Fibroblast of skin of left quadriceps (primary cell): ENCODE measurements around the gene TM2D3.

ENCODE experiments used
- DNase-seq, 2 experiments: peaks; one replicate each; pipeline ENCODE4 v3.0.0-alpha.2; 2013; ENCODE audit warnings: low read depth in 2 of 2

Gene TM2D3

GRCh38 chr15:101623367-101624304, 28.5 kb downstream of the TM2D3 start:
- DNase-seq, result no peak

GRCh38 chr15:101621961-101622360, 30.2 kb downstream of the TM2D3 start:
- no peak for DNase-seq

GRCh38 chr15:101620671-101621070, 31.5 kb downstream of the TM2D3 start:
- DNase-seq, result no peak

DNA sequence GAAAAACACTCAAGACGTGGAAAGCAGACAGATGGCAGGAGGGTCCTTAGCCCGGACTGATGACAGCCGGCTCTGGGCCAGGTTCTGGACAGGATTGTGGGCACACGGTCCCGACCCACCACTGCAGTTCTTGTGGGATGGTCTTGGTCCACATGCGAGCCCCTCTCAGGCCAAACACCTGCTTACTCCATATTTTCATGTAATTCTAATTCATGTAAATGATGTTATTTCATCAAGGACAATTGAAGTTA, 32.6 kb downstream of the TM2D3 start:
- DNase-seq, result no peak

DNA sequence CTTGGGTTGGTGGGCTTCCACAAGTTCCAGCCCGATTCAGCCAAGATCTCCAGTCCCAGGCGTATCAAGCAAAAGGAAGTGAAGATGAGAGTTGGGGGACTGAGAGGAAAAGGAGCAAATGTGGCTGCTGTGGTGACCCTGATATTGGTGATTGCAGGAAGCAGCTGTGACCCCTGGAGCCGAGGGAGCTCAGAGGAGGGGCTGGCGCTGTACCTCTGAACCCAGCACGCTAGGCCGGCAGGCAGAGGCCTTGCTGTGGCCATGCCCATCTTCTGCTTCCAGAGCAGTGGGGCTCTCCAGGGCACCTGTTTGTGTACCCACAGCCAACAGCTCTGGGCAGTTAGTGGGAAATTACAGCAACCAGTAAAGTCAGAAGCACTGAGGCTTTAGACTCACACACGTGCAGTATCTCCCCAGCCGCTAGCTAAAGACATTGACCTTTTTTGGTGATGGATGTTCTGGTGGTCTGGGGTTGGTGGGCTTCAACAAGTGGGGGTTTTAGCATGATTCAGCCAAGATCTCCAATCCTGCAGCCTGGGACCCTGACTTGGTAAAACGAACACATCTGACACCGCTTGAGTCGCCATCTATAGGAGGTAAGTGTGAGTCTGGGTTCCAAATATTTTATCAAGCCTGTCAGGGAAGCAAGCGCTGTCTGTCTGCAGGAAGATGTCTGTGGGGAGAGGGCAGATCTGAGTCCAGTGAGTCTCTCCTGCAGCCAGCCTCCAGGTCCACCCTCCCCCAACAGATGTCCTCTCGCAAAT, 33.1 kb downstream of the TM2D3 start:
- DNase-seq, result no peak

DNA sequence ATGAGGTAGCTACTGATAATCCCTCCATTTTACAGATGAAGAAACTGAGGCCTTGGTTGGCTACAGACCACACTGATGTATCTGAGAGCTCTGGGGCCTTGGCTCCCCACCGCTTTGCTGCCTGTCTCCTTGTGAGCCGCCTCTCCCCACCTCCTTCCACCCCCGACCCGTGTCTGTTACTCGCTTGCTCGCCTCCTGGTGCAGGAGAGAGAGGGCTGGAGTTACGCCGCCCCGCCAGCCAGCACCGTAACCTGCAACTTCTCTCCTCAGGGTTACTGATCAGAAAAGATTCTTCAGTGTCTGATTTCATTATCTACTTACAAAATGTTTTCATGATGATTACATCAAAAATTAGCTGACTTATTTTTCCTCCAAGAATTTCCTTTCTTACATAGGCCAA, 34.1 kb downstream of the TM2D3 start:
- DNase-seq, result no peak

- DNase-seq, result no peak
Observed at GRCh38 chr15:101617390-101617965, 34.7 kb downstream of the TM2D3 start.

DNA sequence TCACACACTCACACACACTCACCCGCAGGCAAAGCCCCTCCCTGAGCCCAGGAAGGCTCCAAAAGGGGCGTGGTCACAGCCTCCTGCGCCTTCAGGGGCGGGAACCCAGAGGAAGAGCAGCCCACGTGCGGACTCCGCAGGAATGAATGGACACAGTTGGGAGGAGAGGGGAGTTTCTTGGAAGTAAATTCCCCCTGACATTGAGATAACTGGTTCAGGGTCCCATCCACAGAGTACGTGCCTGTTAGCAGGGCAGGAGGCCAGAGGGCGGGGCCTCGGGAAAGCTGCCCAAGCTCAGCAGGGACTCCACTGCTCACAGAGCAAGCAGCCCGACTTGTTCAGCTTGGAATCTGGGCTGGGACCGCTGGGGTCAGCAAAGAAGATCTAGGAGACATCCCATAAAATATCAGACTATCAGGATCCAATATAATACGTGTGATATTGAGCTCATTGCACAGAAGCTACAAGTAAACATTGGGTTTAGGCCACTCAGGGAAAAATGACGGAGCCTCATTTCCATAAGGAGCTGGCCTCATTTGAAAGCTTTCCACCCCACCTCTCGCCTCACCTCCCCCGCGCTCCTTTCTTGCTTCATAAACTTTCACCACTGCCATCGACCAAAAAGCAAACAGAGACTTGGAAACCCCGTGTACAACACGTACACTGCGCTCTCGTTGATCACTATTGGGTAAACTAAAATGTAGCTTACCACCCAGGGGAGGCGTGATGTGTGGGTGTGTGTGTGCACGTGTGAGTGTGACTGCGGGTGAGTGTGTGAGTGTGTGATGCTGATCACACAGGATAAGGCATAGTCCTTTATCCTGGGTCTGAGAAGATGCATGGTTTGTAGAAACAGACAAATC, 36.0 kb downstream of the TM2D3 start:
- peak; percentile 55 for DNase-seq

DNA sequence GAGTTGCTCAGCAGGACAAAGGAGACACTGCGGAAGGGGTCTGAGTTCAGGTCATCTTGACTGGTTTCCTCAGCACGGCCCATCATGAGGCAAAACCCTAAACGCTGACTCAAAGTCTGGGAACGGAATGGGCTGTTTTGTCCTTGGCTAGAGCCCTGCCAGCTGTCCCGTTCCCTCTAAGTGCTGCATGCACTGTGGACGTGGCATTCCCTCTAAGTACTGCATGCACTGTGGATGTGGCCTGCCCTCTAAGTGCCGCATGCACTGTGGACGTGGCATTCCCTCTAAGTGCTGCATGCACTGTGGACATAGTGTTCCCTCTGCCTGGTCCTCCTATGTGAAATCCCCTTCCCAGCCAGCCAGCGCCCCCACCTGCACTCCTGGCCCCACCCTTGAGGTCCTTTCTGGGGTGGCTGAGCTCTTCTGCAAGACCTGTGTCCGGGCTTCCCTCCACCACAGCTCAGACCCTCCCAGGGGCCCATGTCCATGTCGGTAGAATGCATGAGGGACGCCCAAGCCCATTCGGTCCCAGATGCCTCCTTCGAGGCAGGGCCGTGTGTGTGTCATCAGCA, 36.7 kb downstream of the TM2D3 start:
- DNase-seq, result no peak

- no peak for DNase-seq
Observed at GRCh38 chr15:101614761-101615160, 37.4 kb downstream of the TM2D3 start.

- DNase-seq, result no peak
Observed at GRCh38 chr15:101614001-101614585, 38.1 kb downstream of the TM2D3 start.

DNA sequence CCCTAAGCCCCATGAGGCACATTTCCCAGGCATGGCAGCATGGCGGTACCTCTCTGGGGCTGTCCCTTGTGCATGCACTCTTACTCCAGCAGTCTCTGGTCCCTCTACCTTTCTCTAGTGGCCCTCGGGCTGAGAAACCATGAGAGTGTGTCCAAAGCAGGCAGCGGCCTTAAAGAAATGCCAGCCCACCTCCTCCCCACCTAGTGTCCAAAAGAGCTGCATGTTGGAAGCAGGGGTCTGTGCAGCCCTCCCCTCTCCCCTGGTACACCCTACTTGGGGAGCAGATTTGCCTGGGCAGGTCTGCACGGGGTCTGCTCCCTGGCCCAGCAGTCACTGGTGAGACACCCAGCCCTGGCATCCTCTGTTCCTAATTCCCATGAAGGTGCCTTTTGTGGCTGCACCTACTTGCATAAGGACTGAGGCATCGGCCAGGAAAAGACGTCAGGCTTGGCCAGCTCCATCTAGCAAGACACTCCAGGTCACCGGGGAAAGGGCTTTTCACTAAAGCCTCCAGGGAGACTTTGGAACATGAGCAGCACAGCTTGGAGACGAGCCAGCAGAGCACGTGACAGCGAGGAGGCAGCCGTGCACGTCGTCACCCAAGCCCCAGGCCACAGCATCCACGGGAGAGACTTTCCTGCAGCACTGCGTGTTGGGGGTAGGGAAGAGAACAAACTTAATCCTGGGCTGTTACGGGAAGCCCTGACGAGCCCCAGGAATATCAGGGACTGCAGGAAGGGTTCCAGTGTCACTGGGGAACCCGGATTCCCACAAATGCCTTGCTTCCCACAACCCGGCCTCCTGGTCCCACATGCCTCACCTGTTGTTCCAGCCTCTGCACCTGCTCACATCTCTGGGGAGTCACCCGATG, 38.8 kb downstream of the TM2D3 start:
- DNase-seq, result no peak

DNA sequence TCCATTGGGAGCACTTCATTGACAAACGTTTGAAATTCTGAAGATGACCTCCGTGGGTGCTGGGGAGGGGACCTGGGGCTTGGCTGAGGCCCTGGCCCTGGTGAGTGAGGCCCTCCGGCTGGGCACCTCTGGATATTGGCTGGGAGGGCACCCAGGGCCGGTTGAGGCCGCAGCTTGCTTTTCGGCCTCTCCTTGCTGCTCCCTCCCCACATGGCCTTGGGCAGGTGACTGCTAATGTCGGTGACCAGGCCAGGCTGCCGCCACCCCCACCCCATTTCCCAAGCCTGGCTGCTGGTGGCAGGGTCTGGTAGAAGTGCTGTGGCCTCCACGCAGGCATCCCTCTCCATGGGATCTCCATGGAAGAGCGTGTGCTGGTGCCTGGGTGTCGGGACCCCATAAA, 39.5 kb downstream of the TM2D3 start:
- DNase-seq, result no peak

GRCh38 chr15:101611580-101612299, 40.4 kb downstream of the TM2D3 start:
- DNase-seq, result no peak

DNA sequence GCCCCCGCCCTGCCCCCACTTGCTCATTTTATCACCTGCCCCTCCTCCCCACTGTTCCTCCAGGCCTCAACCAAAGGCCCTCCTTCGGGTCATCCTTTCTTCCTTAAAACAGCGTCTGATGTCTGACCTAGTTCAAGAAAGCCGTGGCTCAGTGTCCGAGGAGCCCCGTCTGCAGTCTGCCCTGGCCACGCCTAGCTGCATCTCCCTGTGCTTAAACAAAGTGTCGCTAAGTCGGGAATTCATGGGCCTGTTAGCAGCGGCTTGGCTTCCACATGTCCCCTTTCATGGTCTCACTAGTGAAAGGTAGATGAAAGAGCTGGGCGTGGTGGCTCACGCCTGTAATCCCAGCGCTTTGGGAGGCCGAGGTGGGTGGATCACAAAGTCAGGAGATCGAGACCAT, 41.2 kb downstream of the TM2D3 start:
- no peak for DNase-seq

GRCh38 chr15:101610611-101611000, 41.6 kb downstream of the TM2D3 start:
- no peak for DNase-seq

GRCh38 chr15:101609742-101610610, 42.2 kb downstream of the TM2D3 start:
- DNase-seq, result no peak

GRCh38 chr15:101608201-101608600, 44.0 kb downstream of the TM2D3 start:
- DNase-seq, result no peak

DNA sequence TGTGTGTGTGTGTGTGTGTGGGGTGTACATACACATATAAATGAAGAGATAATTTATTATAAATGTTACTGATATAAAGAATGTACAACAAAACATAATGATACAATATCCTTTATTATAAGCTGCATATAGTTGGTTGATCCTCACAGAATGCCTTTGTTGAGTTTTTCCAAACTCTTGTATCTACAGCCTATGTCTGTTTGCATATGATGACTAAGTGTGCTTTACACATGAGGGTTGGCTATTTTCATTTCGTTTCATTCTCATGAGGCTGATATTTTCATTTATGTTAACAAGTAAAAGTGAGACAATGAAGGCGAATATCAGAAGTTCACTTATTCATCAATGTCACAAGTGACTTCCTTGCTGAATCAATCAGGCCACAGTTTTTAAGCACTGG, 45.1 kb downstream of the TM2D3 start:
- DNase-seq, result no peak
